Keratinocyte (primary cell): ENCODE data around the gene APPL2. TPM values are rescaled to one million over a fixed set of nuclear protein-coding genes. Genes with fewer than 3 reads are reported as not detected.
"Not testable (repeated sequence)": the region's sequence is repeated elsewhere in the genome, so short reads cannot be mapped to it uniquely, and the experiment has no call there.

Experiments
- DNase-seq: peaks from one replicate; pipeline ENCODE4 v3.0.0-alpha.2; 2011; ENCODE audit warnings: low read depth, missing footprints, low spot score
- FAIRE-seq: peaks from 2 replicates; lab custom pipeline; 2011; peaks lifted over from hg19 to GRCh38; lab: Jason Lieb, UNC
- H2AFZ ChIP-seq: 2 replicates; pipeline ENCODE4 v1.6.0; 2012; ENCODE audit warnings: low read length, control low read depth, inconsistent platforms; ENCODE audit not compliant: control insufficient read depth
- H3K27ac ChIP-seq: 2 replicates; pipeline ENCODE4 v1.5.1; 2011; ENCODE audit warnings: low read length; ENCODE audit not compliant: control insufficient read depth, insufficient read depth
- H3K27me3 ChIP-seq: 3 replicates; pipeline ENCODE4 v1.6.0; 2011; ENCODE audit warnings: low read length; ENCODE audit not compliant: control insufficient read depth, insufficient read depth; ENCODE audit errors: extremely low read depth
- H3K36me3 ChIP-seq, 2 experiments: 2 replicates in 1 of 2; 3 replicates in 1 of 2; pipeline ENCODE4 v1.5.1; 2011; ENCODE audit warnings: low read length in 2 of 2, mild to moderate bottlenecking in 1 of 2; ENCODE audit not compliant: control insufficient read depth in 2 of 2, insufficient read depth in 2 of 2; ENCODE audit errors: extremely low read depth in 1 of 2
- H3K4me1 ChIP-seq: 3 replicates; pipeline ENCODE4 v1.5.1; 2011; ENCODE audit warnings: low read length; ENCODE audit not compliant: control insufficient read depth, insufficient read depth; ENCODE audit errors: extremely low read depth
- H3K4me2 ChIP-seq: 3 replicates; pipeline ENCODE4 v1.6.0; 2011; ENCODE audit warnings: low read depth, low read length; ENCODE audit not compliant: control insufficient read depth, insufficient read depth; ENCODE audit errors: extremely low read depth
- H3K4me3 ChIP-seq, 3 experiments: fragments of 200-600 bp in 1 of 3; sonication (generic) in 1 of 3; 2 replicates in 2 of 3; 3 replicates in 1 of 3; pipeline ENCODE4 v1.5.1; 2011 to 2016; ENCODE audit warnings: low read length in 3 of 3, mild to moderate bottlenecking in 3 of 3, control low read depth in 2 of 3, inconsistent platforms in 1 of 3, low read depth in 1 of 3, mixed read lengths in 1 of 3, mixed run types in 1 of 3, moderate library complexity in 1 of 3; ENCODE audit not compliant: control insufficient read depth in 2 of 3, insufficient read depth in 2 of 3; ENCODE audit errors: extremely low read depth in 1 of 3
- H3K79me2 ChIP-seq: 2 replicates; pipeline ENCODE4 v1.6.0; 2012; ENCODE audit warnings: low read length; ENCODE audit not compliant: control insufficient read depth, insufficient read depth
- H3K9ac ChIP-seq: 3 replicates; pipeline ENCODE4 v1.6.0; 2011; ENCODE audit warnings: low read length; ENCODE audit not compliant: control insufficient read depth, insufficient read depth; ENCODE audit errors: extremely low read depth
- H3K9me1 ChIP-seq: 3 replicates; pipeline ENCODE4 v1.6.0; 2011; ENCODE audit warnings: low read length; ENCODE audit not compliant: control insufficient read depth, insufficient read depth; ENCODE audit errors: extremely low read depth
- H3K9me3 ChIP-seq: 2 replicates; pipeline ENCODE4 v1.5.1; 2012; ENCODE audit warnings: low read depth, low read length; ENCODE audit not compliant: control insufficient read depth
- H4K20me1 ChIP-seq: 3 replicates; pipeline ENCODE4 v1.6.0; 2011; ENCODE audit warnings: low read length; ENCODE audit not compliant: control insufficient read depth, insufficient read depth; ENCODE audit errors: extremely low read depth
- EZH2 ChIP-seq: IDR thresholded peaks from one replicate; pipeline ENCODE4 v1.6.1; 2012; ENCODE audit warnings: inconsistent platforms, mild to moderate bottlenecking, low read length, moderate library complexity
- dilution Hi-C: fragments of 300-500 bp; cut with MboI; formaldehyde crosslinking; loops from one replicate; pipeline ENCODE4 v1.7.0; 2020; ENCODE audit warnings: low sequenced_read_pairs; ENCODE audit not compliant: extremely low pct_ligation_motif_present
- polyA plus RNA-seq, 5 experiments: library from polyadenylated mRNA; depleted of rRNA in 3 of 5; stranded (reverse) in 3 of 5; stranded (forward) in 1 of 5; unstranded in 1 of 5; fragments of >200 nt; gene quantifications; 1 replicate in 1 of 5; 2 replicates in 3 of 5; 3 replicates in 1 of 5; pipeline versions ENCODE4 v1.2.1 to v1.2.3, GENCODE V29; 2011 to 2012; ENCODE audit warnings: missing spikeins in 2 of 5, low read depth in 1 of 5, low replicate concordance in 1 of 5
- TF ChIP-seq, protein P1 (sequence below), 3 experiments: IDR thresholded peaks in 1 of 3; conservative IDR thresholded peaks in 1 of 3; optimal IDR thresholded peaks in 1 of 3; 2 replicates in 2 of 3; 3 replicates in 1 of 3; pipeline versions ENCODE3 to v1.5.1; 2011; ENCODE audit warnings: low read length in 3 of 3, mild to moderate bottlenecking in 3 of 3, moderate library complexity in 2 of 3, control low read depth in 1 of 3, inconsistent platforms in 1 of 3; ENCODE audit not compliant: insufficient read depth in 2 of 3; ENCODE audit errors: extremely low read depth in 1 of 3

The APPL2 gene
- polyA plus RNA-seq, 1 donor (not counting 4 experiments of a cell fraction or from before 2014, with no cell fraction given), result 26.1 TPM

DNA sequence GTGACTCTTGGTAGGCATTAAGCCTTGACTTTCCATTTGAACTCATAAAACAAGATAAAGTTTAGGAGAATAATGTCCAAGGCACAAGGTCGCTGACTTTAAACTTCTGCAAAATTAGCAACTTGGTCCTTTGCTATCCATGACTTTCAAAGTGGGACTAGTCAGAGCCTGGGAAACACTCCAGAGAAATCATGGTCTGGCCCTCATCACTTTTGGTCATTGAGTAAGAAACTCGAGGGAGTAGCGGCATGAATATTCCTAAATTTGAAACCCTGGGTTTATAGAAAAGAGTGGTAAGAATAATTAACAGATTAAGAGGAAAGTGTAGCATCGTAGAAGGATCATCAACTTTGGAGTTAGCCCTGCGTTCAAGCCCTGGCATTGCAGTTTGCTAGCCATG is 16.9 kb upstream of the APPL2 start:
- dilution Hi-C loops, result no loop called here

DNA sequence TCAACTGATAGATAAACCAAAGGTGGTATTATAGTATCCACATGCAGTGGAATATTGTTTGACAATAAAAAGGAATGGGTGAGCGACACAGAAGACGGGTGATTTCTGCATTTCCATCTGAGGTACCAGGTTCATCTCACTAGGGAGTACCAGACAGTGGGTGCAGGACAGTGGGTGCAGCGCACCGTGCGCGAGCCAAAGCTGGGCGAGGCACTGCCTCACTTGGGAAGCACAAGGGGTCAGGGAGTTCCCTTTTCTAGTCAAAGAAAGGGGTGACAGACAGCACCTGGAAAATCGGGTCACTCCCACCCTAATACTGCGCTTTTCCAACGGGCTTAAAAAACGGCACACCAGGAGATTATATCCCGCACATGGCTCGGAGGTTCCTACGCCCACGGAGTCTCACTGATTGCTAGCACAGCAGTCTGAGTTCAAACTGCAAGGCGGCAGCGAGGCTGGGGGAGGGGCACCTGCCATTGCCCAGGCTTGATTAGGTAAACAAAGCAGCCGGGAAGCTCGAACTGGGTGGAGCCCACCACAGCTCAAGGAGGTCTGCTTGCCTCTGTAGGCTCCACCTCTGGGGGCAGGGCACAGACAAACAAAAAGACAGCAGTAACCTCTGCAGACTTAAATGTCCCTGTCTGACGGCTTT is 9.9 kb upstream of the APPL2 start:
- FAIRE-seq, result not testable (repeated sequence)

More for the DNA sequence above, 16.9 kb upstream of the APPL2 start:
- FAIRE-seq (no peak), DNase-seq (no peak)
- H2AFZ ChIP-seq, result no peak overlapping the region
- no peak overlapping the region for H3K4me3 ChIP-seq
- no peaks in the 10 kb centered on the region for H3K36me3 ChIP-seq
- no peaks in the 10 kb centered on the region for H3K9me1 ChIP-seq
- H3K27ac ChIP-seq, result no peak overlapping the region
- no peaks in the 10 kb centered on the region for H3K9me3 ChIP-seq
- H3K79me2 ChIP-seq, result no peaks in the 10 kb centered on the region
- H3K9ac ChIP-seq, result no peak overlapping the region
- TF ChIP-seq EZH2, result no peak
- TF ChIP-seq, protein P1, sequence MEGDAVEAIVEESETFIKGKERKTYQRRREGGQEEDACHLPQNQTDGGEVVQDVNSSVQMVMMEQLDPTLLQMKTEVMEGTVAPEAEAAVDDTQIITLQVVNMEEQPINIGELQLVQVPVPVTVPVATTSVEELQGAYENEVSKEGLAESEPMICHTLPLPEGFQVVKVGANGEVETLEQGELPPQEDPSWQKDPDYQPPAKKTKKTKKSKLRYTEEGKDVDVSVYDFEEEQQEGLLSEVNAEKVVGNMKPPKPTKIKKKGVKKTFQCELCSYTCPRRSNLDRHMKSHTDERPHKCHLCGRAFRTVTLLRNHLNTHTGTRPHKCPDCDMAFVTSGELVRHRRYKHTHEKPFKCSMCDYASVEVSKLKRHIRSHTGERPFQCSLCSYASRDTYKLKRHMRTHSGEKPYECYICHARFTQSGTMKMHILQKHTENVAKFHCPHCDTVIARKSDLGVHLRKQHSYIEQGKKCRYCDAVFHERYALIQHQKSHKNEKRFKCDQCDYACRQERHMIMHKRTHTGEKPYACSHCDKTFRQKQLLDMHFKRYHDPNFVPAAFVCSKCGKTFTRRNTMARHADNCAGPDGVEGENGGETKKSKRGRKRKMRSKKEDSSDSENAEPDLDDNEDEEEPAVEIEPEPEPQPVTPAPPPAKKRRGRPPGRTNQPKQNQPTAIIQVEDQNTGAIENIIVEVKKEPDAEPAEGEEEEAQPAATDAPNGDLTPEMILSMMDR (optimal IDR thresholded peaks at IDR 0.05 in 1 of 3, IDR thresholded peaks at IDR 0.05 in 1 of 3, conservative IDR thresholded peaks at IDR 0.05 in 1 of 3; ENCODE audit: extremely low read depth in 1 of 3, insufficient read depth in 2 of 3, low read length in 3 of 3), result no peak
- no peaks in the 10 kb centered on the region for H3K27me3 ChIP-seq
- peaks cover 43% of the 10 kb centered on the region for H3K4me1 ChIP-seq
- H4K20me1 ChIP-seq, result no peaks in the 10 kb centered on the region
- no peak overlapping the region for H3K4me2 ChIP-seq

DNA sequence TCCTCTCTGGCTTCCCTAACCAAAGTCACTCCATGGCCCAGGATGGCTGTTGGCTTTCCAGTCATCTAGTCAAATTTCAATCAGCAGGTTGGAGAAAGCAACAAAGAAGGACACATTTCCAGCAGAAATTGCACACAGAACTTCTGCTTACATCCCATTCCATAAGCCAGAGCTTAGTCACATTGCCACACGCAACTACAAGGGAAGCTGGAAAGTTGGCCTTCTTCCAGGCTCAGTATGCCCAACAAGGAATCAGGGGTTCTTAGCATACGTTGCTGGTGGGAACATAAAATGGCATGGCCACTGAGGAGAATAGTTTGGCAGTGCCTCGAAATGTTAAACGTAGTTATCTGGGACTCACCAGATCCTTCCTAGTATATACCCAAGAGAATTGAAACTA is 9.3 kb upstream of the APPL2 start:
- DNase-seq (no peak), FAIRE-seq (no peak)
- Histone ChIP-seq H3K27ac (no peak overlapping the region), H3K4me1 (no peaks in the 10 kb centered on the region), H3K9me1 (no peaks in the 10 kb centered on the region), H2AFZ (no peak overlapping the region), H3K9me3 (no peaks in the 10 kb centered on the region), H3K79me2 (no peaks in the 10 kb centered on the region), H3K4me2 (no peak overlapping the region), H4K20me1 (no peaks in the 10 kb centered on the region), H3K4me3 (no peak overlapping the region), H3K36me3 (no peaks in the 10 kb centered on the region), H3K27me3 (no peaks in the 10 kb centered on the region), H3K9ac (no peak overlapping the region)
- TF ChIP-seq EZH2, result no peak
- TF ChIP-seq, protein P1 (optimal IDR thresholded peaks at IDR 0.05 in 1 of 3, IDR thresholded peaks at IDR 0.05 in 1 of 3, conservative IDR thresholded peaks at IDR 0.05 in 1 of 3; ENCODE audit: extremely low read depth in 1 of 3, insufficient read depth in 2 of 3, low read length in 3 of 3), result no peak
- dilution Hi-C loops, result no loop called here

More for the DNA sequence above, 9.9 kb upstream of the APPL2 start:
- H3K27ac ChIP-seq, H3K36me3 ChIP-seq, H3K9me3 ChIP-seq, H3K9me1 ChIP-seq, DNase-seq, H3K9ac ChIP-seq, H2AFZ ChIP-seq, H3K27me3 ChIP-seq, H3K4me2 ChIP-seq, H3K4me3 ChIP-seq, dilution Hi-C loops, H4K20me1 ChIP-seq, H3K4me1 ChIP-seq, H3K79me2 ChIP-seq: not testable (repeated sequence)
